Measurements from ENCODE around the gene UNC80.
"Not testable (repeated sequence)": the region's sequence is repeated elsewhere in the genome, so short reads cannot be mapped to it uniquely, and the experiment has no call there.

UNC80 gene

GRCh38 chr2:209772290-209772685 lies 656 bp downstream of the UNC80 start:
- H3K4me3 ChIP-seq (ENCODE audit: low read depth, low read length), result no peak overlapping the region

GRCh38 chr2:209773377-209773776 lies 1.7 kb downstream of the UNC80 start:
- H3K4me3 ChIP-seq (ENCODE audit: low read depth, low read length), result no peak overlapping the region
- no peak for TF ChIP-seq CTCF (IDR thresholded peaks at IDR 0.05; ENCODE audit: borderline replicate concordance, insufficient read depth, low read depth, low read length)

More at GRCh38 chr2:209772290-209772685, 656 bp downstream of the UNC80 start:
- no peak for TF ChIP-seq CTCF (IDR thresholded peaks at IDR 0.05; ENCODE audit: borderline replicate concordance, insufficient read depth, low read depth, low read length)

- no peak for TF ChIP-seq CTCF (IDR thresholded peaks at IDR 0.05; ENCODE audit: borderline replicate concordance, insufficient read depth, low read depth, low read length)
Observed at GRCh38 chr2:209787416-209787815, 15.8 kb downstream of the UNC80 start.

GRCh38 chr2:209788925-209789324 lies 17.3 kb downstream of the UNC80 start:
- H3K4me3 ChIP-seq (ENCODE audit: low read depth, low read length), result no peak overlapping the region
- TF ChIP-seq CTCF (IDR thresholded peaks at IDR 0.05; ENCODE audit: borderline replicate concordance, insufficient read depth, low read depth, low read length), result no peak

More at GRCh38 chr2:209787416-209787815, 15.8 kb downstream of the UNC80 start:
- H3K4me3 ChIP-seq (ENCODE audit: low read depth, low read length), result no peak overlapping the region

GRCh38 chr2:209790066-209790728 lies 18.6 kb downstream of the UNC80 start:
- no peak overlapping the region for H3K4me3 ChIP-seq (ENCODE audit: low read depth, low read length)
- no peak for TF ChIP-seq CTCF (IDR thresholded peaks at IDR 0.05; ENCODE audit: borderline replicate concordance, insufficient read depth, low read depth, low read length)

- no peak for TF ChIP-seq CTCF (IDR thresholded peaks at IDR 0.05; ENCODE audit: borderline replicate concordance, insufficient read depth, low read depth, low read length)
- H3K4me3 ChIP-seq (ENCODE audit: low read depth, low read length), result no peak overlapping the region
Observed at GRCh38 chr2:209791151-209791550, 19.5 kb downstream of the UNC80 start.

GRCh38 chr2:209795425-209795824 lies 23.8 kb downstream of the UNC80 start:
- not testable (repeated sequence) for H3K4me3 ChIP-seq (ENCODE audit: low read depth, low read length)

Measured in GM12875 (cell line).